ENCODE results near the gene RANBP17. TPM values are rescaled to one million over a fixed set of nuclear protein-coding genes. Genes with fewer than 3 reads are reported as not detected.

Gene RANBP17
- total RNA-seq, 1 experiment from 2014 or later = 6.0 TPM

DNA sequence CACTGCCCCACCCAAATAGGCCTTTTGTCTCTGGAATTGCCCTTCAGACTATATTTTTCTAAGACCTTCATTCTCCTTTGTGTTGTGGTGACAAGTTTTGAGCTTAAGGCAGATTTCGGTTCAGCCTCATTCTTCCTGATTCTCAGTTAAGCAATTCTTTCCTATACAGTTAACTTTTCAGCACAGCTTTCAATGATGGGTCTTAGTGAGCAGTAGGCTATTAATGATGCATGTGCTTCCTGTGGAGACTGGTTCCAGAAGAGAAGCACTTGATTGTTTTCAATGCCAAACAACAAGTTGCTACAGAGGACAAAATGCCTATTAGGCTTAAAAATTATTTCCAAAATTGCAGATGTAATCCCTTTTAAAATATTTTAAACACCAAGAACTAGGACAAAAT, 399.5 kb downstream of the RANBP17 start:
- Histone ChIP-seq H4K20me1 (ENCODE audit: low read length) (no peaks in the 10 kb centered on the region), H3K36me3 (ENCODE audit: low read depth, low read length) (no peaks in the 10 kb centered on the region), H3K9ac (ENCODE audit: low read length) (no peak overlapping the region), H3K79me2 (ENCODE audit: low read length) (no peaks in the 10 kb centered on the region), H2AFZ (ENCODE audit: low read length) (no peak overlapping the region), H3F3A (ENCODE audit: low read length, unreplicated experiment) (no peaks in the 10 kb centered on the region), H3K27me3 (ENCODE audit: low read length) (no peaks in the 10 kb centered on the region), H3K9me3 (ENCODE audit: low read length) (no peaks in the 10 kb centered on the region), H3K4me2 (ENCODE audit: low read length) (no peak overlapping the region), H3K27ac (ENCODE audit: low read length) (no peak overlapping the region), H3K4me1 (ENCODE audit: insufficient read depth, low read length) (no peaks in the 10 kb centered on the region), H3K4me3 (ENCODE audit: low read length) (no peak overlapping the region), H3K9me2 (replicated peaks; ENCODE audit: low read length) (no peaks in the 10 kb centered on the region)
- no TSS peak for BruUV-seq (replicated peaks)
- CTCF ChIA-PET = no interaction called here
- ATAC-seq = no peak
- DNase-seq = no peak
- intact Hi-C loops (cut with micrococcal nuclease) = no loop called here
- TF ChIP-seq EZH2phosphoT487 (IDR thresholded peaks at IDR 0.05; ENCODE audit: borderline replicate concordance, low read length) = no peak
- TF ChIP-seq CTCF (conservative IDR thresholded peaks at IDR 0.05; ENCODE audit: low read depth, low read length) = no peak
- TF ChIP-seq EZH2 (IDR thresholded peaks at IDR 0.05; ENCODE audit: low read length, unreplicated experiment) = no peak
- POLR2A ChIA-PET (ENCODE audit: unreplicated experiment) = no interaction called here

GRCh38 chr5:171261904-171262303, 400.1 kb downstream of the RANBP17 start:
- no peak overlapping the region for H3K27ac ChIP-seq (ENCODE audit: low read length)
- intact Hi-C loops (cut with micrococcal nuclease) = no loop called here
- no peak for TF ChIP-seq EZH2 (IDR thresholded peaks at IDR 0.05; ENCODE audit: low read length, unreplicated experiment)
- TF ChIP-seq CTCF (conservative IDR thresholded peaks at IDR 0.05; ENCODE audit: low read depth, low read length) = no peak
- no peak for TF ChIP-seq EZH2phosphoT487 (IDR thresholded peaks at IDR 0.05; ENCODE audit: borderline replicate concordance, low read length)
- ChIA-PET POLR2A (ENCODE audit: unreplicated experiment) (no interaction called here), CTCF (no interaction called here)
- H2AFZ ChIP-seq (ENCODE audit: low read length) = no peak overlapping the region
- DNase-seq = no peak
- H3K9ac ChIP-seq (ENCODE audit: low read length) = no peak overlapping the region
- H3K4me3 ChIP-seq (ENCODE audit: low read length) = no peak overlapping the region
- no peak overlapping the region for H3K4me2 ChIP-seq (ENCODE audit: low read length)
- H3K9me3 ChIP-seq (ENCODE audit: low read length) = no peaks in the 10 kb centered on the region
- H3K9me2 ChIP-seq (replicated peaks; ENCODE audit: low read length) = no peaks in the 10 kb centered on the region
- H3K4me1 ChIP-seq (ENCODE audit: insufficient read depth, low read length) = no peaks in the 10 kb centered on the region
- BruUV-seq (replicated peaks) = no TSS peak
- no peaks in the 10 kb centered on the region for H3K79me2 ChIP-seq (ENCODE audit: low read length)
- H3K27me3 ChIP-seq (ENCODE audit: low read length) = no peaks in the 10 kb centered on the region
- no peaks in the 10 kb centered on the region for H3F3A ChIP-seq (ENCODE audit: low read length, unreplicated experiment)
- no peaks in the 10 kb centered on the region for H3K36me3 ChIP-seq (ENCODE audit: low read depth, low read length)
- ATAC-seq = no peak
- no peaks in the 10 kb centered on the region for H4K20me1 ChIP-seq (ENCODE audit: low read length)

DNA sequence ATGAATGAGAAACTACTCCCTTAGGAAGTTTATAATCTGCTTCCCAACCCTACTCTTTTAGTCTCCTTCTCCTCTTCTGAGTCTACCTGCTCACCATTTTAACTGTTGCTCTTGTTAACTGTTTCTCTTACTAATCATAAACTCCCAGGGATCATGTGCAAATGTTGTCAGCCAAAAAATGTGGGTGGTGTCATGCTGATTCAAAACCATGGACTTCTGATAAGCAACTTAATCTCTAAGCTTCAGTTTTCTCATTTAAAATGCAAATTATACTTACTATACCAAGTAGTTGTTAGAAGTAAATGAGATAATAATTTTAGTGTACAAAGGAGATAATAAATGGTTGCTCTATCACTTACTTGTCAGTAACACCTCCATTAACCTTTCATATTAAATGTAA, 401.4 kb downstream of the RANBP17 start:
- CTCF ChIA-PET = no interaction called here
- Histone ChIP-seq H3K9me3 (ENCODE audit: low read length) (no peaks in the 10 kb centered on the region), H3K4me1 (ENCODE audit: insufficient read depth, low read length) (no peaks in the 10 kb centered on the region), H2AFZ (ENCODE audit: low read length) (no peak overlapping the region), H3K79me2 (ENCODE audit: low read length) (no peaks in the 10 kb centered on the region), H3K9ac (ENCODE audit: low read length) (no peak overlapping the region), H3K4me2 (ENCODE audit: low read length) (no peak overlapping the region), H3K27me3 (ENCODE audit: low read length) (no peaks in the 10 kb centered on the region), H3K27ac (ENCODE audit: low read length) (no peak overlapping the region), H3K36me3 (ENCODE audit: low read depth, low read length) (no peaks in the 10 kb centered on the region), H3F3A (ENCODE audit: low read length, unreplicated experiment) (no peaks in the 10 kb centered on the region), H3K9me2 (replicated peaks; ENCODE audit: low read length) (no peaks in the 10 kb centered on the region), H4K20me1 (ENCODE audit: low read length) (no peaks in the 10 kb centered on the region), H3K4me3 (ENCODE audit: low read length) (no peak overlapping the region)
- no peak for ATAC-seq
- intact Hi-C loops (cut with micrococcal nuclease) = no loop called here
- TF ChIP-seq EZH2phosphoT487 (IDR thresholded peaks at IDR 0.05; ENCODE audit: borderline replicate concordance, low read length) (no peak), CTCF (conservative IDR thresholded peaks at IDR 0.05; ENCODE audit: low read depth, low read length) (no peak), EZH2 (IDR thresholded peaks at IDR 0.05; ENCODE audit: low read length, unreplicated experiment) (no peak)
- no TSS peak for BruUV-seq (replicated peaks)
- DNase-seq = no peak
- POLR2A ChIA-PET (ENCODE audit: unreplicated experiment) = no interaction called here
